ENCODE measurements around the gene BHLHE41. TPM values are rescaled to one million over a fixed set of nuclear protein-coding genes. Genes with fewer than 3 reads are reported as not detected.

BHLHE41 gene
- total RNA-seq, 1 donor from 2014 or later = 2.9 TPM

GRCh38 chr12:26172539-26172938 is 47.7 kb upstream of the BHLHE41 start:
- no peaks in the 10 kb centered on the region for H3K79me2 ChIP-seq (ENCODE audit: insufficient read depth, low read length)
- no peaks in the 10 kb centered on the region for H3K36me3 Mint-ChIP-seq (ENCODE audit: low read depth, unreplicated experiment)
- no peak overlapping the region for H2AFZ ChIP-seq (ENCODE audit: low read depth, low read length)
- H3K9me3 Mint-ChIP-seq (ENCODE audit: unreplicated experiment) = no peaks in the 10 kb centered on the region
- peaks cover 7% of the 10 kb centered on the region for H3K27me3 Mint-ChIP-seq (ENCODE audit: low read depth, unreplicated experiment)
- no peaks in the 10 kb centered on the region for H3K36me3 ChIP-seq (ENCODE audit: insufficient read depth, low read length)
- no peaks in the 10 kb centered on the region for H3K9me3 ChIP-seq (ENCODE audit: insufficient read depth, low read depth, low read length)
- no peak overlapping the region for H3K27ac ChIP-seq (ENCODE audit: low read depth, low read length)
- H3K4me1 Mint-ChIP-seq (ENCODE audit: low read depth, unreplicated experiment) = no peaks in the 10 kb centered on the region
- H3K4me3 Mint-ChIP-seq (ENCODE audit: unreplicated experiment) = no peak overlapping the region
- H3K9ac ChIP-seq (ENCODE audit: low read length) = no peak overlapping the region
- H4K20me1 ChIP-seq (ENCODE audit: insufficient read depth, low read length) = no peaks in the 10 kb centered on the region
- H3K4me1 ChIP-seq (ENCODE audit: insufficient read depth, low read length) = no peaks in the 10 kb centered on the region
- TF ChIP-seq, protein P1, sequence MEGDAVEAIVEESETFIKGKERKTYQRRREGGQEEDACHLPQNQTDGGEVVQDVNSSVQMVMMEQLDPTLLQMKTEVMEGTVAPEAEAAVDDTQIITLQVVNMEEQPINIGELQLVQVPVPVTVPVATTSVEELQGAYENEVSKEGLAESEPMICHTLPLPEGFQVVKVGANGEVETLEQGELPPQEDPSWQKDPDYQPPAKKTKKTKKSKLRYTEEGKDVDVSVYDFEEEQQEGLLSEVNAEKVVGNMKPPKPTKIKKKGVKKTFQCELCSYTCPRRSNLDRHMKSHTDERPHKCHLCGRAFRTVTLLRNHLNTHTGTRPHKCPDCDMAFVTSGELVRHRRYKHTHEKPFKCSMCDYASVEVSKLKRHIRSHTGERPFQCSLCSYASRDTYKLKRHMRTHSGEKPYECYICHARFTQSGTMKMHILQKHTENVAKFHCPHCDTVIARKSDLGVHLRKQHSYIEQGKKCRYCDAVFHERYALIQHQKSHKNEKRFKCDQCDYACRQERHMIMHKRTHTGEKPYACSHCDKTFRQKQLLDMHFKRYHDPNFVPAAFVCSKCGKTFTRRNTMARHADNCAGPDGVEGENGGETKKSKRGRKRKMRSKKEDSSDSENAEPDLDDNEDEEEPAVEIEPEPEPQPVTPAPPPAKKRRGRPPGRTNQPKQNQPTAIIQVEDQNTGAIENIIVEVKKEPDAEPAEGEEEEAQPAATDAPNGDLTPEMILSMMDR (IDR thresholded peaks at IDR 0.05; ENCODE audit: insufficient read depth, low read depth, low read length) = no peak
- TF ChIP-seq EZH2 (IDR thresholded peaks at IDR 0.05; ENCODE audit: insufficient read depth, low read length) = no peak
- no peak overlapping the region for H3K4me2 ChIP-seq (ENCODE audit: low read length)
- FAIRE-seq = no peak
- H3K27ac Mint-ChIP-seq (ENCODE audit: unreplicated experiment) = no peak overlapping the region
- no peak for DNase-seq (ENCODE audit: low read depth)
- H3K27me3 ChIP-seq (ENCODE audit: insufficient read depth, low read length) = no peaks in the 10 kb centered on the region
- H3K4me3 ChIP-seq (ENCODE audit: insufficient read depth, low read depth, low read length) = no peak overlapping the region

- Histone ChIP-seq H3K4me2 (ENCODE audit: low read length) (no peak overlapping the region), H3K4me1 (ENCODE audit: insufficient read depth, low read length) (no peaks in the 10 kb centered on the region), H3K4me3 (ENCODE audit: insufficient read depth, low read depth, low read length) (no peak overlapping the region), H3K36me3 (ENCODE audit: insufficient read depth, low read length) (no peaks in the 10 kb centered on the region), H2AFZ (ENCODE audit: low read depth, low read length) (no peak overlapping the region), H3K27ac (ENCODE audit: low read depth, low read length) (no peak overlapping the region), H3K9ac (ENCODE audit: low read length) (no peak overlapping the region), H4K20me1 (ENCODE audit: insufficient read depth, low read length) (no peaks in the 10 kb centered on the region), H3K79me2 (ENCODE audit: insufficient read depth, low read length) (no peaks in the 10 kb centered on the region), H3K9me3 (ENCODE audit: insufficient read depth, low read depth, low read length) (no peaks in the 10 kb centered on the region), H3K27me3 (ENCODE audit: insufficient read depth, low read length) (no peaks in the 10 kb centered on the region)
- H3K36me3 Mint-ChIP-seq (ENCODE audit: low read depth, unreplicated experiment) = no peaks in the 10 kb centered on the region
- H3K4me3 Mint-ChIP-seq (ENCODE audit: unreplicated experiment) = no peak overlapping the region
- H3K4me1 Mint-ChIP-seq (ENCODE audit: low read depth, unreplicated experiment) = no peaks in the 10 kb centered on the region
- FAIRE-seq = no peak
- H3K27ac Mint-ChIP-seq (ENCODE audit: unreplicated experiment) = no peak overlapping the region
- TF ChIP-seq EZH2 (IDR thresholded peaks at IDR 0.05; ENCODE audit: insufficient read depth, low read length) = no peak
- TF ChIP-seq, protein P1 (IDR thresholded peaks at IDR 0.05; ENCODE audit: insufficient read depth, low read depth, low read length) = no peak
- no peaks in the 10 kb centered on the region for H3K9me3 Mint-ChIP-seq (ENCODE audit: unreplicated experiment)
- H3K27me3 Mint-ChIP-seq (ENCODE audit: low read depth, unreplicated experiment) = peaks cover 4% of the 10 kb centered on the region
- no peak for DNase-seq (ENCODE audit: low read depth)
Observed at GRCh38 chr12:26172013-26172412, 47.2 kb upstream of the BHLHE41 start.

GRCh38 chr12:26164118-26164517 is 39.3 kb upstream of the BHLHE41 start:
- Histone ChIP-seq H3K4me1 (ENCODE audit: insufficient read depth, low read length) (no peaks in the 10 kb centered on the region), H3K9me3 (ENCODE audit: insufficient read depth, low read depth, low read length) (no peaks in the 10 kb centered on the region), H3K27me3 (ENCODE audit: insufficient read depth, low read length) (no peaks in the 10 kb centered on the region), H2AFZ (ENCODE audit: low read depth, low read length) (no peak overlapping the region), H3K79me2 (ENCODE audit: insufficient read depth, low read length) (no peaks in the 10 kb centered on the region), H3K27ac (ENCODE audit: low read depth, low read length) (no peak overlapping the region), H3K4me2 (ENCODE audit: low read length) (no peak overlapping the region), H4K20me1 (ENCODE audit: insufficient read depth, low read length) (no peaks in the 10 kb centered on the region), H3K4me3 (ENCODE audit: insufficient read depth, low read depth, low read length) (no peak overlapping the region), H3K9ac (ENCODE audit: low read length) (no peak overlapping the region), H3K36me3 (ENCODE audit: insufficient read depth, low read length) (no peaks in the 10 kb centered on the region)
- Mint-ChIP-seq H3K9me3 (ENCODE audit: unreplicated experiment) (no peaks in the 10 kb centered on the region), H3K4me1 (ENCODE audit: low read depth, unreplicated experiment) (no peaks in the 10 kb centered on the region), H3K27me3 (ENCODE audit: low read depth, unreplicated experiment) (peaks cover 5% of the 10 kb centered on the region), H3K27ac (ENCODE audit: unreplicated experiment) (no peak overlapping the region), H3K4me3 (ENCODE audit: unreplicated experiment) (no peak overlapping the region), H3K36me3 (ENCODE audit: low read depth, unreplicated experiment) (no peaks in the 10 kb centered on the region)
- DNase-seq (ENCODE audit: low read depth) (no peak), FAIRE-seq (no peak)
- no peak for TF ChIP-seq EZH2 (IDR thresholded peaks at IDR 0.05; ENCODE audit: insufficient read depth, low read length)
- TF ChIP-seq, protein P1 (IDR thresholded peaks at IDR 0.05; ENCODE audit: insufficient read depth, low read depth, low read length) = no peak

Measured in astrocyte (in vitro differentiated cells and primary cell).